Hepatocyte (in vitro differentiated cells): ENCODE results near the gene ARL17A.
"Not testable (repeated sequence)": the region's sequence is repeated elsewhere in the genome, so short reads cannot be mapped to it uniquely, and the experiment has no call there.

Experiments
- CTCF ChIP-seq: fragments of 200-600 bp; sonication (generic); IDR thresholded peaks from 2 replicates; pipeline ENCODE4 v1.5.1; 2016; ENCODE audit warnings: antibody characterized with exemption, mild to moderate bottlenecking; ENCODE audit not compliant: poor library complexity
- EZH2 ChIP-seq: fragments of 200-600 bp; sonication (generic); IDR thresholded peaks from 2 replicates; pipeline ENCODE4 v1.6.1; 2016; ENCODE audit warnings: antibody characterized with exemption, mild to moderate bottlenecking, borderline replicate concordance

DNA sequence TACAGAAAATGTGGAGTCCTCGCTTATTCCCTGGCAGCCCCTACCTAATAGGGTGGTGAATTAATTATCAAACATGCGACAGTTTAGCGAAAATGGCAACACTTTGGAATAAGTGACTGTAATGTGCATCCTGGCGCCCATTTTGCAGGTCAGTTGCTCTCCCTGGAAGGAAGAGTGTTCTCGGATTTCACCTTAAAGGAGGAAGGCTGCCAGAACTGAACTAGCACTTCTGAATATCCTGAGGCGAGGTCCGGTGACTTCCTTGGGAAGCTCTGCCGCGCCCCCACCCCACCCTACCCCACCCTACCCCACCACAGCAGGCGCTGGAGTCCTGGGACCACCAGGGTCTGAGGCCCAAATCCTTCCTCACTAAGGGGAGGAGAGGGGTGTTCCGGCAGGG, 67.3 kb downstream of the ARL17A start, which contains the start of gene LRRC37A2:
- not testable (repeated sequence) for TF ChIP-seq CTCF, EZH2
